H9 (cell line): ENCODE results near the gene AKR1A1. TPM values are rescaled to one million over a fixed set of nuclear protein-coding genes. Genes with fewer than 3 reads are reported as not detected.

ENCODE experiments used
- DNase-seq: peaks from one replicate; pipeline ENCODE4 v3.0.0-alpha.2; 2017
- H2AFZ ChIP-seq: one replicate; pipeline ENCODE4 v1.6.1; 2013; ENCODE audit warnings: mild to moderate bottlenecking, low read length, control low read depth, moderate library complexity
- H2AK5ac ChIP-seq: 2 replicates; pipeline ENCODE4 v1.6.1; 2013; ENCODE audit warnings: low read length, control low read depth, mixed read lengths; ENCODE audit not compliant: insufficient read length
- H2BK120ac ChIP-seq: one replicate; pipeline ENCODE4 v1.6.1; 2013; ENCODE audit warnings: low read depth, mild to moderate bottlenecking, low read length, control low read depth, inconsistent platforms; ENCODE audit not compliant: poor library complexity, severe bottlenecking
- H2BK12ac ChIP-seq: 2 replicates; pipeline ENCODE4 v1.6.1; 2013; ENCODE audit warnings: low read length, control low read depth, mixed read lengths, low read depth; ENCODE audit not compliant: insufficient read length
- H2BK15ac ChIP-seq: 2 replicates; pipeline ENCODE4 v1.6.1; 2013; ENCODE audit warnings: low read depth, low read length, control low read depth
- H2BK20ac ChIP-seq: one replicate; pipeline ENCODE4 v1.6.1; 2013; ENCODE audit warnings: low read depth, mild to moderate bottlenecking, low read length, control low read depth, inconsistent platforms; ENCODE audit not compliant: poor library complexity, severe bottlenecking
- H2BK5ac ChIP-seq: 2 replicates; pipeline ENCODE4 v1.6.1; 2013; ENCODE audit warnings: low read length, control low read depth, mixed read lengths; ENCODE audit not compliant: insufficient read length
- H3K14ac ChIP-seq: 2 replicates; pipeline ENCODE4 v1.6.1; 2013; ENCODE audit warnings: low read length, control low read depth; ENCODE audit not compliant: insufficient read depth
- H3K18ac ChIP-seq: 2 replicates; pipeline ENCODE4 v1.6.1; 2013; ENCODE audit warnings: low read depth, mild to moderate bottlenecking, mixed read lengths, low read length, control low read depth; ENCODE audit not compliant: insufficient read length
- H3K23ac ChIP-seq: 2 replicates; pipeline ENCODE4 v1.6.1; 2013; ENCODE audit warnings: low read length, control low read depth, mixed read lengths, low read depth; ENCODE audit not compliant: insufficient read length
- H3K23me2 ChIP-seq: 2 replicates; pipeline ENCODE4 v1.6.1; 2013; ENCODE audit warnings: low read depth, mild to moderate bottlenecking, mixed read lengths, low read length, control low read depth; ENCODE audit not compliant: insufficient read length, poor library complexity, severe bottlenecking
- H3K27ac ChIP-seq: 2 replicates; pipeline ENCODE4 v1.5.1; 2013; ENCODE audit warnings: low read length, control low read depth, mixed read lengths, low read depth; ENCODE audit not compliant: insufficient read length
- H3K27me3 ChIP-seq: 2 replicates; pipeline ENCODE4 v1.6.1; 2013; ENCODE audit warnings: low read length, control low read depth, inconsistent platforms; ENCODE audit not compliant: insufficient read depth
- H3K4ac ChIP-seq: 2 replicates; pipeline ENCODE4 v1.6.1; 2013; ENCODE audit warnings: low read depth, mild to moderate bottlenecking, control low read depth, inconsistent platforms, low read length, moderate library complexity
- H3K4me1 ChIP-seq: 2 replicates; pipeline ENCODE4 v1.6.1; 2013; ENCODE audit warnings: low read length, control low read depth, inconsistent platforms; ENCODE audit not compliant: insufficient read depth
- H3K4me2 ChIP-seq: 2 replicates; pipeline ENCODE4 v1.6.1; 2013; ENCODE audit warnings: low read length, control low read depth, mixed read lengths; ENCODE audit not compliant: insufficient read length, insufficient read depth
- H3K56ac ChIP-seq: 2 replicates; pipeline ENCODE4 v1.6.1; 2013; ENCODE audit warnings: low read depth, mild to moderate bottlenecking, mixed read lengths, low read length, control low read depth; ENCODE audit not compliant: insufficient read length
- H3K79me1 ChIP-seq: 2 replicates; pipeline ENCODE4 v1.6.1; 2013; ENCODE audit warnings: low read depth, mild to moderate bottlenecking, moderate library complexity, low read length, control low read depth, inconsistent platforms; ENCODE audit not compliant: insufficient read depth, poor library complexity, severe bottlenecking
- H3K79me2 ChIP-seq: 2 replicates; pipeline ENCODE4 v1.6.1; 2013; ENCODE audit warnings: low read length, control low read depth, inconsistent platforms; ENCODE audit not compliant: insufficient read depth
- H3K9ac ChIP-seq: 2 replicates; pipeline ENCODE4 v1.6.1; 2013; ENCODE audit warnings: low read length, control low read depth, mixed read lengths; ENCODE audit not compliant: insufficient read length; ENCODE audit errors: extremely low read depth
- H3K9me3 ChIP-seq: one replicate; pipeline ENCODE4 v1.6.1; 2013; ENCODE audit warnings: low read depth, low read length, inconsistent platforms; ENCODE audit not compliant: control insufficient read depth
- H3T11ph ChIP-seq: one replicate; pipeline ENCODE4 v1.6.1; 2013; ENCODE audit warnings: mild to moderate bottlenecking, low read length, control low read depth, inconsistent platforms
- H4K20me1 ChIP-seq: one replicate; pipeline ENCODE4 v1.6.1; 2013; ENCODE audit not compliant: control insufficient read depth, insufficient read length, insufficient read depth
- H4K5ac ChIP-seq: 2 replicates; pipeline ENCODE4 v1.6.1; 2013; ENCODE audit warnings: low read depth, mild to moderate bottlenecking, mixed read lengths, low read length, control low read depth; ENCODE audit not compliant: insufficient read length
- H4K8ac ChIP-seq: replicated peaks from 2 replicates; pipeline ENCODE4 v1.6.1; 2013; ENCODE audit warnings: low read length, control low read depth, mixed read lengths, low read depth; ENCODE audit not compliant: insufficient read length
- H4K91ac ChIP-seq: 2 replicates; pipeline ENCODE4 v1.6.1; 2013; ENCODE audit warnings: low read depth, mild to moderate bottlenecking, moderate library complexity, mixed read lengths, low read length, control low read depth; ENCODE audit not compliant: insufficient read length
- H3K27ac Mint-ChIP-seq, 3 experiments: 2 replicates in 2 of 3; 3 replicates in 1 of 3; pipeline ENCODE4 v1.8.0; 2020 to 2021; ENCODE audit warnings: mixed read lengths in 3 of 3, mild to moderate bottlenecking in 1 of 3, moderate library complexity in 1 of 3
- H3K27me3 Mint-ChIP-seq: 2 replicates; pipeline ENCODE4 v1.8.0; 2021; ENCODE audit warnings: low read depth, mild to moderate bottlenecking, moderate library complexity, mixed read lengths
- H3K36me3 Mint-ChIP-seq, 3 experiments: 2 replicates in 2 of 3; 3 replicates in 1 of 3; pipeline ENCODE4 v1.8.0; 2020 to 2021; ENCODE audit warnings: low read depth in 3 of 3, mixed read lengths in 3 of 3; ENCODE audit not compliant: insufficient read depth in 1 of 3
- H3K4me1 Mint-ChIP-seq, 2 experiments: 2 replicates each; pipeline ENCODE4 v1.8.0; 2020; ENCODE audit warnings: mixed read lengths in 2 of 2
- H3K4me3 Mint-ChIP-seq, 2 experiments: 2 replicates in 1 of 2; 3 replicates in 1 of 2; pipeline ENCODE4 v1.8.0; 2020 to 2021; ENCODE audit warnings: mild to moderate bottlenecking in 2 of 2, mixed read lengths in 2 of 2, moderate library complexity in 1 of 2
- H3K9me3 Mint-ChIP-seq, 2 experiments: 2 replicates in 1 of 2; 3 replicates in 1 of 2; pipeline ENCODE4 v1.8.0; 2020; ENCODE audit warnings: mild to moderate bottlenecking in 2 of 2, mixed read lengths in 2 of 2, moderate library complexity in 1 of 2
- CTCF ChIP-seq: fragments of 200-600 bp; sonication (generic); conservative IDR thresholded peaks from 3 replicates; pipeline ENCODE4 v1.8.0; 2021; ENCODE audit warnings: antibody characterized with exemption, mild to moderate bottlenecking
- WGBS: extraction: QIAGEN DNeasy Blood & Tissue Kit; methylation state at CpG from one replicate; pipeline ENCODE4 v1.1.7; 2013; ENCODE audit warnings: missing lambda C conversion rate, low lambda C conversion rate, mixed read lengths; ENCODE audit not compliant: insufficient read length; ENCODE audit errors: extremely low coverage; 5-methylcytosine and 5-hydroxymethylcytosine counted together
- total RNA-seq: library from RNA; stranded (reverse); gene quantifications from 2 replicates; pipeline ENCODE4 v1.2.1, GENCODE V29; 2021

The AKR1A1 gene
- total RNA-seq, 1 experiment from 2014 or later = 286 TPM

GRCh38 chr1:45583666-45584350 is 33.2 kb downstream of the AKR1A1 start, which contains the start of gene NASP:
NASP (plus strand) TSS chr1:45584041; CDS start chr1:45584147, 106 bp downstream.
- peaks cover 6% of the 10 kb centered on the region for H3K23me2 ChIP-seq
- H3K56ac ChIP-seq = peak within 1 kb of the TSS; percentile 77
- no peak within 1 kb of the TSS for H2BK12ac ChIP-seq
- H3K79me2 ChIP-seq = peaks cover 39% of the 10 kb centered on the region
- H3K9ac ChIP-seq = peak within 1 kb of the TSS; percentile 100
- Mint-ChIP-seq H3K4me3 (peak within 1 kb of the TSS; percentile 99 to 100), H3K27ac (peak within 1 kb of the TSS; percentile 99 to 100 (median 100)), H3K27me3 (peaks cover 3% of the 10 kb centered on the region; the same call in 1 of the 2 replicates), H3K4me1 (peaks cover 17 to 28% of the 10 kb centered on the region in 2 experiments), H3K36me3 (peaks cover 24 to 32% (median 28%) of the 10 kb centered on the region in 3 experiments), H3K9me3 (peaks cover 2 to 3% of the 10 kb centered on the region in 2 experiments; a peak in 3 of 5 replicates)
- H3K27me3 ChIP-seq = no peaks in the 10 kb centered on the region
- peak within 1 kb of the TSS; percentile 26 for H3T11ph ChIP-seq
- H4K91ac ChIP-seq = peak within 1 kb of the TSS; percentile 87
- peak within 1 kb of the TSS; percentile 76 for H2BK5ac ChIP-seq
- H3K4ac ChIP-seq = peak within 1 kb of the TSS; percentile 90; the same call in 1 of the 2 replicates
- H2AFZ ChIP-seq = no peak within 1 kb of the TSS
- no peak within 1 kb of the TSS for H2BK15ac ChIP-seq
- H2BK120ac ChIP-seq = peak within 1 kb of the TSS; percentile 62
- H3K14ac ChIP-seq = peak within 1 kb of the TSS; percentile 100
- no CpG with 5 or more reads among the region's 41 CpGs for WGBS
- H3K27ac ChIP-seq = peak within 1 kb of the TSS; percentile 86
- no peaks in the 10 kb centered on the region for H3K9me3 ChIP-seq
- peak within 1 kb of the TSS; percentile 44 for H3K23ac ChIP-seq
- H3K4me1 ChIP-seq = no peaks in the 10 kb centered on the region
- H3K4me2 ChIP-seq = peak within 1 kb of the TSS; percentile 86
- no peak; the same call in 2 of the 3 replicates for TF ChIP-seq CTCF
- peak; percentile 87 for DNase-seq
- peak within 1 kb of the TSS; percentile 39 for H4K8ac ChIP-seq
- H4K20me1 ChIP-seq = no peaks in the 10 kb centered on the region
- no peaks in the 10 kb centered on the region for H3K79me1 ChIP-seq
- peak within 1 kb of the TSS; percentile 44 for H2AK5ac ChIP-seq
- H4K5ac ChIP-seq = peak within 1 kb of the TSS; percentile 96
- H2BK20ac ChIP-seq = no peak within 1 kb of the TSS
- H3K18ac ChIP-seq = peak within 1 kb of the TSS; percentile 99
